Smooth muscle cell of the brain vasculature (primary cell): ENCODE results near the gene PCBP3.

Experiments
- DNase-seq: peaks from one replicate; pipeline ENCODE4 v3.0.0-alpha.2; 2012; ENCODE audit warnings: low read depth, low spot score

The PCBP3 gene

GRCh38 chr21:45860493-45861155 is 217.1 kb downstream of the PCBP3 start:
- DNase-seq = no peak

- no peak for DNase-seq
These were observed 217.8 kb downstream of the PCBP3 start for GRCh38 chr21:45861156-45861870.

- no peak for DNase-seq
These were observed 219.2 kb downstream of the PCBP3 start for GRCh38 chr21:45862543-45863207.

GRCh38 chr21:45863267-45863666 is 219.7 kb downstream of the PCBP3 start:
- no peak for DNase-seq

- no peak for DNase-seq
These were observed 220.2 kb downstream of the PCBP3 start for GRCh38 chr21:45863751-45864150.

- DNase-seq = no peak
These were observed 220.9 kb downstream of the PCBP3 start for GRCh38 chr21:45864436-45864835.

GRCh38 chr21:45865106-45865835 is 221.7 kb downstream of the PCBP3 start:
- DNase-seq = no peak

GRCh38 chr21:45866551-45866950 is 223.0 kb downstream of the PCBP3 start:
- no peak for DNase-seq

GRCh38 chr21:45867041-45867666 is 223.6 kb downstream of the PCBP3 start:
- no peak for DNase-seq

GRCh38 chr21:45867671-45868081 is 224.2 kb downstream of the PCBP3 start:
- no peak for DNase-seq

GRCh38 chr21:45868086-45868485 is 224.6 kb downstream of the PCBP3 start:
- DNase-seq = no peak

- no peak for DNase-seq
These were observed 225.0 kb downstream of the PCBP3 start for GRCh38 chr21:45868488-45868887.

- DNase-seq = no peak
These were observed 225.8 kb downstream of the PCBP3 start for GRCh38 chr21:45869121-45870007.

GRCh38 chr21:45870421-45870820 is 226.9 kb downstream of the PCBP3 start:
- no peak for DNase-seq

- DNase-seq = no peak
These were observed 227.5 kb downstream of the PCBP3 start for GRCh38 chr21:45870851-45871615.

GRCh38 chr21:45871616-45872236 is 228.2 kb downstream of the PCBP3 start:
- DNase-seq = no peak

GRCh38 chr21:45872471-45872870 is 228.9 kb downstream of the PCBP3 start:
- no peak for DNase-seq

GRCh38 chr21:45872902-45873301 is 229.4 kb downstream of the PCBP3 start:
- DNase-seq = no peak

- DNase-seq = no peak
These were observed 229.9 kb downstream of the PCBP3 start for GRCh38 chr21:45873418-45873817.
